HK-2 (cell line): ENCODE data around the gene DNAH11.

Experiments used
- DNase-seq: peaks from one replicate; pipeline ENCODE4 v3.0.0-alpha.2; 2018; ENCODE audit not compliant: unreplicated experiment

DNAH11 gene

DNA sequence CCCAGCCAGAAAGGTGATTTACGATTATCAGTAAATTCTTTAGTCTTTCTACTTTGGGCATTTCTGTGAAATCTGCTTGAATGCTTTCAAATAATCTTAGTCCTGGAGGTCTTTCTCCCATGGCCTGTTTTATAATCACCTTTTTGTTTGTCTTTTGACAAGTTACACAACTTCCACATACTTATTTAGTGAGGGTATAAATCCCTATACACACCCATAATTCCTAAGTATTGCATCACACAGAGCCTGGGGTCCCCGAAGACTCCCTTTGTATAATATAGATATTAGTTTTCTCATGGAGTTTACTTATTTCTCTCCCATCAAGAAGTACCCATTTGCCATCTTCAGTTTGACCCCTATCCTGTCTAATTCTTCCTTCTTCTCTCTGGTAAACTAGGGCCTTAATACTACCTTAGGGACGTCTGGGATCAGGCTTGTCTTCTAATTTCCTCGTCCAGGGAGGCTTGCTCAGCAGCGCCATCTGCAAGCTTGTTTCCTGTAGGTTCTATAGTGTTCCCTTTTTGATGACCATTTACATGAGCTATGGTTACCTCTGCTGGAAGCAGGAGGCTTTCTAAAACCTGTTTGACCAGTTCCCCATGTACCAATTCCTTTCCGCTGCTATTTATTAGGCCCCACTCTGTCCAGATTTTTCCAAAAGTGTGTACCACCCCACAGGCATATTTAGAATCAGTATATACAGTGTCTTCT lies 8.1 kb downstream of the DNAH11 start:
- no peak for DNase-seq

DNA sequence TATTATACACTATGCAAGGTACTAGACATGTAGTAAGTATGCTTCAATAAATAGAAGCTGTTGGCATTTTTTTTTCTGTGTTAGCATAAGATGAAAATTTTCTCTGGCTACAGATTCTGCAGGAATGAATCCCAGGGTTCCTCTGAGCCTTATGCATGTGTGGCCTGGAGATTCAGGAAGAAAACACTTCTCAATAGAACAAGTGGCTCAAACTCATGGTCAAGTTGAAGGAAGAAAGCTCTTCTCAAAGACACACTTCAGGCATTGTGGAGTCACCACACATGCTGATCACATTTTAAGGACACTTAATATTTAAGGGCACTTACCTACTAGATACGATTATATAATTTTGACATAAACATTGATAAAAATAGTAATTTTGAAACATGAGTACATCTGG lies 19.5 kb downstream of the DNAH11 start:
- no peak for DNase-seq

DNA sequence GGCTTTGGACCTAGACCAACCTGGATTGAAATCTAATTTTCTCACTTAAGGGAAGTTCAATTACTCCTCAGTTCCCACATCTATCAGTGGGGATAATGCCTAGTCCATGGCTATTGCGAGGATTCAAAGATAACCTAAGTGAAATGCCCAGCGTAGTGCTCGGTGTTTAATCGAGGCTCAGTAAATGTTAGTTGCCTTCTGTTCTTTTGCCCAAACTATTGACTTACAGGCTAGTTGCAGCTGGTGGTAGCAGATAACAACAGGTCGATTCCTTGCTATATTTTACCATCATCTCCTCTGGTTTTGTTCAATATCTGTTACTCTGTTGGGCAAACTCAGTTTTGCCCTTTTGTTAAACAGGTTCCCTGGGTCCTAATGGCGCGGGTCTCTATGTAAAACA lies 22.8 kb downstream of the DNAH11 start:
- no peak for DNase-seq

DNA sequence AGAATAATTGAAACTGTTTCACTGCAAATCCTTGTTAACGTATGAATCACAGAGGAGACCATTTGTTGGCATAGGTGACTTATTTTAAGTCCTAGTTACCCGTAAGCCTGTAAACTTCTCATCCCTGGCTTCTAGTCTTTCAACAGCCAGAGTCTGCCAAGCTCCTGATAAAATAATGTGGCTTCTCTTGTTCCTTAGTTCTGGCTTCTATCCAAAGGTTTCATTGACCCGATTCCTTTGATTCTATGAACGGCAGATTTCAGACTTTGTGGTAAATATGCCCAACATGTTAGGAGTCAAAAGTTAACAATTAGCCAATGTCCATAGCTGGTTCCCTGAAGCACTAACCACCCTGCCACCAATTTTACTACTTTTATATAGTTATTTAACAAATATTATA lies 23.3 kb downstream of the DNAH11 start:
- no peak for DNase-seq

DNA sequence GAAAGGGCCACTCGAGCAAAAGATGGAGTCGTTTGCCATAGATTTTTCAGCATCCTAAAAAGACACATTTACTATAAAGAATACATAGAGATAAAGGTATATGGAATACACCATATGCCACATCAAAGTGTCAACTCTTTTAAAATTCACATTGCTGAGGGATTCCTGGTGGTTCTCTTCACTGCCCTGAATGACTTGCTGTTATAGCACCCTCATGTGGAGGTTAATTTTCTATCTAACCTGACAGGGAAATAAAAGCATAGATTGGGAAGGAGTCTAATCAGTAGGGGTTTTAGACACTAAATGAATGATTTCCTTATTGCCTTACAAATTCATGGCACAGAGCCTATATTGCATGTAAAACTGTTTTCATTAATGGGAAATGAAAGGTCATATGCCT lies 25.9 kb downstream of the DNAH11 start:
- no peak for DNase-seq

DNA sequence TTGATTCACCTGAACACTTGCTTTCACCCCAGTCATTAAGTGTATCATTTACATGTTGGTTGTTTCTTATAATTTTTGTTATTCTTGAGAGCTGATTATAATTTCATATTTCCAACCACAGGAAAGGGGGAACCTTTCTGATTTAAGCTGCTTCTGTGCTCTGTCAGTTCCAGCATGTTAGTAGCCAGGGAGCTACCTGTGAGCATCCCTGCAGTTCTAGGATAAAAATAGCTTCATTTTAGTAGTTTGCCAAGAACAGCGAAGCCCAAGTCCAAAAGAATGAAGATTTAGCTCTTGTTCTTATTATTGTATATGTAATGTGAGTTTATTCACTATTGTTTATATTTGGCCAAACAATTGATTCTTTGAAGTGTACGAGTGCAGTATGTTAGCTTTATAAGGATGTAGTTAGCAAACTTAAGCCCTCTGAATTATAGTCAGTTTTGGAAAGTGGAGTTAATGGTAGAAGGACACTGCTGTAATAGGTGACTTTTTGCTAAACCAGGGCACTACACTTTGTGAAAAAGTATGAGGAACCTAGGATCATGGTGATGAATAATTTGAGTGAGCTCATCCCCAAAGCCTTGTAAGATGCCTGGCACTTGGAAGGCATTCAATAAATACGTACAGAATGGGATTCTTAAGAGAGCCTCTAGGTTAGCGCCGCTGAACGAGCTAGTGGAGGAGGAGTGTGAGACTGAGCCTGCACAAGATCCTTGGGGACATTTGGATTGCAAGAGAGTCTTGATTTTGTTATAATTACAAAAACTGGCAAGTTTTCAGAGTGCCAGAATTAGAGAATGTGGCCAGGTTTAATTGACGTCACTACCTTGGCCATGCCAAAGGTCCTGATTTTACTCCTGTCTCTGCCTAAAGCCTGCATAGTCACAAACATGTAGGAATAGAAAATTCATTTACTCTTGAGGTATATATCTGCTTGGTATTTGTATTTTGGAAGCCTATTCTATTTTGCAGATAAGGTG lies 29.8 kb downstream of the DNAH11 start:
- no peak for DNase-seq

DNA sequence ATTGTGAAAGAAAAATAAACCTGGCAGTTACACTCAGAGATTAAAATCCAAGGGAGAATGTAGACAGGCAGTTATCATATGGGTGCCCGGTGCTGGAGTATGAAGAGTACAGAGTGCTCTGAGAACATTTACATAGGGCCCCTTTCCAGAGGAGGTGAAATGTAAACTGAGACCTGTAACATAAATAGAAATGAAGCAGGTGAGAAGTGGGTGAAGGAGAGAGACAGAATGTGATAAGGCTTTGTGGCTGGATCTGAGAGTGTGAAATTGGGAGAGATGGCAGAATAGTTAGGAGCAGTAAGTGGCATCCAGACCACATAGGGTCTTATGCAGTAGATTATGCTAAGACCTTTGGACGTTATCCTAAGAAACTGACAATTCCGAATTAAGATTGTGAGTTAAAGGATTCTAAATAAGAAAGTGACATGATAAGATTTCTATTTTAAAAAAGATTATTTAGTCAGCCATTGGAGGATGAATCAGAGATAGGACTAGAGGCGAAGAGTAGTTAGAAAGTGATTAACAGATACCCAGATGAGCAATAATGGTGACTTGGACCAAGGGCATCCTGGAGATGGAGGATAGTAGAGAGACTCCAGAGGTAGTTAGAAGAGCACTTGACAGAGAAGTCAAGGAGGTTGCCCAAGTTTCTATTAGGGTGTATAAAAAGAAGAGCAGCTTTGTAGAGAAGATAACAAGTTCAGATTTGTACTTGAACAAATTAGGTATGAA lies 36.7 kb downstream of the DNAH11 start:
- no peak for DNase-seq

DNA sequence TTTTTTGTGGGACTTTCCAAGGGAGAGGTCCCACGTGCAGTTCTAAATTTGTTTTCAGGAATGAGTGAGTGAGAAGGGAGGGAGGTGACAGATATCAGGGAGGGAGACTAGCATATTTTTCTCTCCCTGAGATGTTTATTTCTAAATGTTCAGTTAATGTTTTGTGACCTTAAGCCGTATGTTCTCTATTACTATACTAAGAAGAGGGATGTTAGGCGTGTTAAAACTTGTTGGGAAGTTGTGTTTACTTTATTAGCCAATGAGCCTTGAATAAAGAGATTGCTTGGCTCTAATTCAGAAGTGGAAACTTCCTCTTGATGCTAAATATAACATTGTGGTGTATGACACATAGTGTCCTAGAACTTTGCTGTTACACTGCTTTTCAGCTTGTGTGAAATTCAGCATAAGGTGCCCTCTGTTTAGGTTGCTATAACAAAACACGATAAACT lies 37.3 kb downstream of the DNAH11 start:
- DNase-seq: no peak

DNA sequence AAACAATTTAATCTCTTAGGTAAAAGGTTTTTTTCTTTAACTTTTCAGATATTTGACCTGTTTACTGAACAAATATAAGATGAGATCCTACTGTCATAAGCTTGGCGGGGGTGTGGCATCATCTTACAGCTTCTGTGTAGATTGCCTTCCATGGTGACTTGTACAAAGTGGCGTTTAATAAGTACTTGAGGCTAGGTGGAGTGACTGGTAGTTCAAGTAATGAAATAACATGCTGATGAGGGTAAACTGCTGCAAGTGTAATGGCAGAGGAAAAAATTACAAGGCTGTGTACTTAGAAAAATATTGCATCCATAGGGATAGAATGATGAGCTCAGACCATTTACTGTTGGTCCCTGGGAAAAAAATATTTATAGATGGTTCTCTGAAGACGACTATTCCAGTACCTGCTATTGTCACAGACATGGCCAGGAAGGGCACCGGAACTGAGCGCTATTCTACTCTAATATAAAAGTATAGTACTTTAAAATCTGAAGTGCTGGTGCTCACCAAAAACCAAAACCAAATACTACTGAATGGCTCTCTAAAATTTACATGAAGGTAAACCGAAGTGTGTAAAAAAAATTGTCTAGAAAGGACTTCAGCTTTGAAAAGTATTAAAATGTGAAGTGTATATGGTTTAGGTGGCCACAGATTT lies 42.4 kb downstream of the DNAH11 start:
- DNase-seq: no peak

DNA sequence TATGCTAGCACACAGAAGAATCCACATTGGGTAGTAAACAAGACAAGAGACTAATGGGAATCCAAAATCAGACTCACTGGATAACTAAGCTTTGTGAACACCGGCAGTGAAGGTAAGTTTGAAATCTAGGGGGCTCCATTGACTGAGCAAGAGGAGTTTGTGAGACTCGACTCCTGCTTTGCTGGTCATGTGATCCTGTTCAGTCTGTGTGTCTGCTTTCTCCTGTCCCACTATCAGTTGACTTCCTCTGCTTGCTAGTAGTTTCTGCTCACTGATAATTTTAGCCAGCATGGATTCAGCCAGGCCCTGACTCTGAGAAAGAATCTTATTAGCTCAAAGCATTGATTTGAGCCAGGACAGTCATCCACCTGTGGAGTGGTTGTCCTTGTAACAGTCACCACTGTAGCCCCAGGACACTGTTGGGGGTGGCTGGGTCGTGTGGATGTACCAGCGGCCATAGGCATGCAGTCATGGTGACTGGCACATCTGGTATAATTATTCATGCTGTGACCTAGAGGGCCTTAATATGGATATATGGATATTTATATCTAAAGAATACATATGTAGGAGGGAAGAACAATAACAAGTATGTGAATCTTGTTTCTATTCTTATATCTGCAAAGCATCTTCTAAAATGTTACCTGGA lies 44.4 kb downstream of the DNAH11 start:
- DNase-seq: no peak

DNA sequence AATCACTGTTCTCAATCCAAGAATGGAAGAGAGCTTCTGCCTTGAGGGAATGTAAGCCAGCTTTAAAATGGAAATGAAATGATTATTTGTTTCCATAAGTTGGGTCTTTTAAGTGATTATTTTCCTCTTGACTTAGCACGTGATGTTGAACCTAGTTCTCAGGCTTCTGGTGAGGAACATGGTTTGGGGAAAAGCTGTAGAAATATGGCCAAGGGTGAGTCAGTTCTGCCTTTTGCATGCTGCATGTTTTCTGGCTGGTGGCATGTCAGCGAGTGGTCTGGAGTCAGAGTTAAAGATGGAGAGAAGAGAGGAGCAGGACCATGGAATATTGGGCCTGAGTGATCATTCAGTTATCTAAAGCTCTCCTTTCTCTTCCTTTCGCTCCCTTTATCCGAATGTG lies 54.0 kb downstream of the DNAH11 start:
- no peak for DNase-seq

DNA sequence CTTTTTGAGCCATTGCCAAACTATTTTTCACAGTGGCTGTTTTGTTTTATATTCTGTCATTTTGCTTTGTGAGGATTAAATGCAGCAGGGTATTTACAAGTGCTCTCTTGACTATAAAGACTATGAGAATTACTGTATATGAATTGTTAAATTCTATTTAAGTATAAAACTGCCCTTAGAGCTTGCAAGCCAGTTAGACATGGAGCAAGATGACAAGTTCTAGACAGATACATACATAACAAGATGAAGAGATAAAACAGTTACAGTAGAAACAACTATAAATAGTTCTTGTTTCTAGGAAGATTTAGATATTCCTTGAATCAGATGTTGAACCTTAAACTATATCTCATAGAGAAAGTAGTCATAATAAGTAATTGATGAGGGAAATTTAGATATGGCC lies 60.6 kb downstream of the DNAH11 start:
- no peak for DNase-seq

DNA sequence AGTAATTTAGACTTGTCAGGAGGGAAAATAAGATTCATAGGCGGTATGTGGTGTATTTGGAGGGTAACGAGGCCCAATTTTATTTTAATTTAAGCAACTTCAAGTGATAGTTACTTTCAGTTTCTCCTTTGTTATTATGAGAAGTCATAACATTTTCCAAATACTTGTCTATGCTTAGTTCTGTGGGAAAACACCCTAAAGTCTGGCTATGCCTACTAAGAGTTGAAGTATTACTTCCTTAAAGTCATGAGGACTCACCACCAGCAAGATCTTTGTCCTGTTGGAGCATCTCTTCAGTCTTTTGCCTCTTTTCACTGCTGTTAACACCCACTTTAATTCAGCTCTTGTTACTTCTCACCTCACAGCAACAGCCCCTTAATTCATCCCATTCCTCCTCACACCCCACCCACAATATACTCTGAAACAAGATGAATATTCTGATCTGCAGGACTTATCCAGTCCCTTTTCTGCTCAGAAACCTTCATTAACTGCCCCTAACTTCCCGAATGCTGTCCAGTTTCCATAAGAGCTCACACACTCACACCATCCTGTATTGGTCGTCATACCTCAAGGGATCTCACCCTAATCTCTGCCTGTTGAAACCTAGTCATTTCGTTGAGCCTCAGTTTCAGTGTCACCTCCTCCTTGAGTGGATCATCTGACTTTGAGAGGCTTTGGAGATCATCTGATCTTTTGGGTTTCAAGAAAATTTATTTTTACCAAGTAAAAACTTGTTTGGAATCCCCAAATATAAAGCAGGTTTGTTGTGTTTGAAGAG lies 61.3 kb downstream of the DNAH11 start:
- DNase-seq: no peak

DNA sequence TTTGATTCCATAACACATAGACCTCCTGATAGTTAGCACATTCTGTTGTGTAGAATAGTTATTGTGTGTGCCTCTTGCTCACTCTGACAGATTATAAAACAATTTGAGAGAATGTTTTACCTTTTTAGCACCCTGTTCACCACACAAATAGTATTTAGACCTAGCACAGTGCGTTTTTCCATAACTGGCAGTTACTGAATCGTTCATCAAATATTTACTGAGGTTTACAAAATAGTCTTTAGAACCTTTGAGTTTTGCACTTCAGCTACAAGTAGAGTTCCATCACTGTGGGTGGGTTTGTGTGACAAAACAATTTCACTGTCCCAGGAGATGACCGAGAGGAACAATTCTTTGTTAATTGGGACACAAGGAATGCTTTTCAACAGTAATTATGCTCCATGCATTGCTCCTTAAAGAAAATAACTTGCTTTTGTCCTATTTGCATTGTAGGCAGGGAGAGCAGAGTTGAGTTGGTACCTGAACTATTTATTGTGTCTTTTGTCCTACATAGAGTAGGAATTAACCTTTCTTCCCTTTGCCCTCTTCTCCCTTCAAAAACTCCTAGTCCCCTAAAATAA lies 62.3 kb downstream of the DNAH11 start:
- DNase-seq: no peak

DNA sequence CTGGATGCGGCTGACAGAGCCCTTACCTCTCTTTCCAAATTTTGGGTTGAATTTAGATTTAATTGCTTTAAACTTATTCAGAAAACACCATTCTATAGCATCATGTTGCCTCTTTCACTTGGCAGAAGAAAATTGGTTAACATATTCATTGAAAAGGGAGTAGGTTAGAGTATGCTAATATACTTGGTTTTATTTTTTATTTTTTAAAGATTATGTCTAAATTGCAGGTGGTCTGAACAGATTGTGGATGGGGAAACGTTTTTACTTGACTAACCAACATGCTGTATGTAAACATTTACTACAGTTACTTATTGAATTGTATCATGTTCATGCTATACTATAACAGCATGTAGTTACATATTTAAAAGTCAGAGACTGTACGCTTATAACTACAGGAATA lies 65.6 kb downstream of the DNAH11 start:
- no peak for DNase-seq

DNA sequence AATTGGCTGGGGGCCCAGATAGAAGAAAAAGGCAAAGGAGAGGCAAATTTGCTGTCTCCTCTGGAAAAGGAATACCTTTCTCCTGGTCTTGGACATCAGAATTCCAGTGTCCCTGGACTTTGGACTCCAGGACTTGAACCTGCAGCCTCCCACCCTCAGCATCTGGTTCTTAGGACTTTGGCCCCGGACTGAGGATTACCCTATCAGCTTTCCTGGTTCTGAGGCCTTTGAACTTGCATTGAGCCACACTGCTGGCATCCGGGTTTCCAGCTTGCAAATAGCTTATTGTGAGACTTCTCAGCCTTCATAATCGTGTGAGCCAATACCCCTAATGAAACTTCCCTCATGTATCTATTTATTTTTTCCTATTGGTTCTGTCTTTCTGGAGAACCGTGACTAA lies 68.3 kb downstream of the DNAH11 start:
- no peak for DNase-seq

DNA sequence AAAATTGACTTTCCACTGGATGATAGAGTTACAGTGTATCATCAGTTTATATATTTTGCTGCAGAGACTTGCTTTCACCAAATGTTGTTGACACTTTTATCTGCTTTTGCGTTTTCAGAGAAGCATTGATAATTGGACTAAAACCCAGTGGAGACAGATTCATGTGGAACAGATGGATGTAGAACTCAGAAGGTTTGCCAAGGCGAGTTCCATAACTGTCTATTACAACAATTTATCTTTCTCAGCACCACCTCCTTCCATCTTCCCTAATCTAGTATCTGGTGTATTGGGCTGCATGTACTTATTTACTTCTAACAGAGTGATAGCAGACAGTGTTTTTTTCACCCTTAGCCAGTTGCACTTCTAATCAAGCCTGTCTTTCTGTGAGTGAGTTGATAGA lies 73.3 kb downstream of the DNAH11 start:
- DNase-seq: no peak

DNA sequence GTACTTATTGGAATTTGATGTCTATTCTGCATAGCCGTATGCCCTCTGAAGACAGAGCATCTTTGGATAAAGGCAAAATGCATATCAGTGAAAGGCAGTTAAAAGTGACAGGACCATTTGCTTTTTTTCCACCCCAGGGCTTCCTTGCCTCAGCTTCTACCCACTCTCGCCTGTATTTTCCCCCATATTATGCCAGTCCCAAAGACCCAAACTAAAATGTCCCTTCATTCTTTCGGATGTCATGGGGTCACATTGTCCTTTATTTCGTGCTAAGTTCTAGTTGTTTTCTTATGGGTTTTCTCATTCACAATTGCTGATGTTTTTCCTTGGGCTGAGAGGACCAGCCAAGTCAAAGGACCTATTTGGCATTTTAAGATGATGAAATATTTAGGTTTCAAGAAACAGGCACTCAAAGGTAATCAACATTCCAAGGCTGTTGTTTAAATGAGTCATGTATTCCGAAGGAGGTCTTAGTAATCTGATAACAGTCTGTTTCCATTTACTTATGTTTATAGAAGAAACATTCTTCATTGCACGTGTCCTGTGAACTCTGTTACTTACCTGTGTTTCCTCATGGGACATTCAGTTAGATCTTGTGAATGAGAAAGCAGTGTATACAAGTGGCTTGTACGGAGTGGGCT lies 74.1 kb downstream of the DNAH11 start:
- DNase-seq: no peak

DNA sequence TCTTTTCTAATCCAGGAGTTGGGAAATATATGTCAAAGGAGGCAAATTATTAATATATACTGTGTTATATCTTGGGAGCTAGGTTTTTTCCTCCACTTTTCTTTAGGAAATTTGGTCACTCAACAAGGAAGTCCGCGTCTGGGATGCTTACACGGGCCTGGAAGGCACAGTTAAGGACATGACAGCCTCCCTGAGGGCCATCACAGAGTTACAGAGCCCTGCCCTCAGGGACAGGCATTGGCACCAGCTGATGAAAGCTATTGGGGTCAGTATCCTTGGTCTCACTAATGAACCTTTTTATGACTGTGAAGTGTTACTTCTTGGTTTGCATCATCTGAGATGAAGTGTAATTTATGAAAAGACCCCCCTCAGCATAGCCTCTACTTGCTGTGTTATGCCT lies 74.7 kb downstream of the DNAH11 start:
- no peak for DNase-seq

DNA sequence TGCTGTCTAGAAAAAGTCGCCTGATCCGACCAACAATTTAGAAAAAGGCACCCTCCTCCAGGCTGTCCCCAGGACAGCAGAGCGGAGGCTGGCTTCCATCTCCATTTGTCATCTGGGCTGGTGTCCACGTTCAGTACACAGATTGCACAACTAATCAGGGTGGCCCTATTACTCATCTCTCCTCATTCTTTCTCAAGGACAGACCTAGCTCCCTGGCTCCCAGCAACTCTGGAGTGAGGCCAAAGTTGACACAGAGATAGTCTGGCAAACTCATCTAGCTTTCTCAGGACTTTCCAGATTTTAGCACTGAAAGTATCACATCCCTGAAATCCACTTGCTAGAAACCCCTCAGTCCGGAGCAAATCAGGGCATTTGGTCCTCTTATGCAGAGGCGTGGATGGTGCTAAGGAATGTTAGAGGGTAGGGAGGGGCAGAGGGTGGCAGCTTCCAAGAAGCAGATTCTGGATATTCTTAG lies 75.1 kb downstream of the DNAH11 start:
- no peak for DNase-seq
